ENCODE data around the gene XRCC1. TPM values are rescaled to one million over a fixed set of nuclear protein-coding genes. Genes with fewer than 3 reads are reported as not detected.

The XRCC1 gene
- total and polyA plus RNA-seq, 3 experiments from 2014 or later: 31.4 to 37.2 (median 37.0) TPM

- H3K27me3 ChIP-seq (ENCODE audit: insufficient read depth, low read length, poor library complexity, severe bottlenecking): no peaks in the 10 kb centered on the region
- ChIA-PET POLR2A (no interaction called here), CTCF (no interaction called here)
- Mint-ChIP-seq H3K4me1 (peaks cover 36 to 44% (median 37%) of the 10 kb centered on the region in 3 donors), H3K27me3 (peaks cover 0 to 4% of the 10 kb centered on the region in 2 donors), H3K4me3 (peak overlapping the region in 4 of 7 donors; percentile 34 to 98 (median 92)), H3K36me3 (peaks cover 0 to 74% (median 0%) of the 10 kb centered on the region in 3 donors), H3K9me3 (no peaks in the 10 kb centered on the region), H3K27ac (peak overlapping the region in 6 of 8 donors; percentile 11 to 100 (median 52))
- H3K27ac ChIP-seq (ENCODE audit: low read depth, low read length): no peak overlapping the region
- DNase-seq: no peak
- H3K36me3 ChIP-seq (ENCODE audit: insufficient read depth, low read length): peaks cover 7% of the 10 kb centered on the region
- H3K4me1 ChIP-seq (ENCODE audit: insufficient read depth, low read length): peaks cover 38% of the 10 kb centered on the region
- H3K4me3 ChIP-seq (ENCODE audit: low read length): no peak overlapping the region
- no peaks in the 10 kb centered on the region for H3K9me3 ChIP-seq (ENCODE audit: low read length)
Observed at GRCh38 chr19:43598445-43599240, 23.3 kb upstream of the XRCC1 start.

GRCh38 chr19:43597876-43598275 is 22.5 kb upstream of the XRCC1 start:
- peaks cover 39 to 50% (median 43%) of the 10 kb centered on the region in 3 donors for H3K4me1 Mint-ChIP-seq
- peak overlapping the region; percentile 34 to 100 (median 100) for H3K27ac Mint-ChIP-seq

GRCh38 chr19:43596842-43597461 is 21.6 kb upstream of the XRCC1 start:
- no peaks in the 10 kb centered on the region for H3K9me3 ChIP-seq (ENCODE audit: low read length)
- H3K4me1 ChIP-seq (ENCODE audit: insufficient read depth, low read length): peaks cover 38% of the 10 kb centered on the region
- H3K36me3 Mint-ChIP-seq: peaks cover 0 to 71% (median 2%) of the 10 kb centered on the region in 3 donors
- H3K27ac ChIP-seq (ENCODE audit: low read depth, low read length): peak overlapping the region; percentile 96
- ChIA-PET POLR2A (interaction anchor here (1.1 to 3.2 kb wide), 3 partner anchors 21 to 69 kb away, joined by 4 to 19 read pairs (median 9); partner anchors contain the start of genes PINLYP and XRCC1), CTCF (interaction anchor here (1.2 to 5.4 kb wide), 6 partner anchors 22 to 71 kb away, joined by 3 to 124 read pairs (median 12); partner anchors contain the start of genes ETHE1, XRCC1 and ZNF575)
- no peaks in the 10 kb centered on the region for H3K9me3 Mint-ChIP-seq
- H3K27me3 ChIP-seq (ENCODE audit: insufficient read depth, low read length, poor library complexity, severe bottlenecking): no peaks in the 10 kb centered on the region
- peaks cover 7% of the 10 kb centered on the region for H3K36me3 ChIP-seq (ENCODE audit: insufficient read depth, low read length)
- H3K4me3 Mint-ChIP-seq: peak overlapping the region; percentile 89 to 98 (median 96)
- H3K4me3 ChIP-seq (ENCODE audit: low read length): peak overlapping the region; percentile 71
- peaks cover 39 to 50% (median 43%) of the 10 kb centered on the region in 3 donors for H3K4me1 Mint-ChIP-seq
- H3K27me3 Mint-ChIP-seq: peaks cover 0 to 4% of the 10 kb centered on the region in 2 donors
- DNase-seq: no peak
- peak overlapping the region; percentile 99 to 100 (median 100) for H3K27ac Mint-ChIP-seq

More at GRCh38 chr19:43597876-43598275, 22.5 kb upstream of the XRCC1 start:
- no peak for DNase-seq
- Histone ChIP-seq H3K27me3 (ENCODE audit: insufficient read depth, low read length, poor library complexity, severe bottlenecking) (no peaks in the 10 kb centered on the region), H3K4me1 (ENCODE audit: insufficient read depth, low read length) (peaks cover 38% of the 10 kb centered on the region), H3K27ac (ENCODE audit: low read depth, low read length) (peak overlapping the region; percentile 96), H3K36me3 (ENCODE audit: insufficient read depth, low read length) (peaks cover 7% of the 10 kb centered on the region), H3K9me3 (ENCODE audit: low read length) (no peaks in the 10 kb centered on the region), H3K4me3 (ENCODE audit: low read length) (no peak overlapping the region)
- POLR2A ChIA-PET: interaction anchor here (0.5 kb wide), 1 partner anchor 1660 kb away, joined by 7 read pairs; no protein-coding TSS in a partner anchor
- Mint-ChIP-seq H3K4me3 (peak overlapping the region; percentile 89 to 98 (median 96)), H3K9me3 (no peaks in the 10 kb centered on the region), H3K36me3 (peaks cover 0 to 75% (median 0%) of the 10 kb centered on the region in 3 donors), H3K27me3 (peaks cover 0 to 4% of the 10 kb centered on the region in 2 donors)
- CTCF ChIA-PET: interaction anchor here (1.3 to 5.4 kb wide), 2 partner anchors 23 to 43 kb away, joined by 3 to 124 read pairs; partner anchors contain the start of gene XRCC1

- Histone ChIP-seq H3K27ac (ENCODE audit: low read depth, low read length) (peak within 1 kb of the TSS; percentile 96), H3K36me3 (ENCODE audit: insufficient read depth, low read length) (peaks cover 7% of the 10 kb centered on the region), H3K9me3 (ENCODE audit: low read length) (no peaks in the 10 kb centered on the region), H3K27me3 (ENCODE audit: insufficient read depth, low read length, poor library complexity, severe bottlenecking) (no peaks in the 10 kb centered on the region), H3K4me1 (ENCODE audit: insufficient read depth, low read length) (peaks cover 38% of the 10 kb centered on the region), H3K4me3 (ENCODE audit: low read length) (peak within 1 kb of the TSS; percentile 71)
- Mint-ChIP-seq H3K4me1 (peaks cover 39 to 50% (median 43%) of the 10 kb centered on the region in 3 donors), H3K27ac (peak within 1 kb of the TSS; percentile 99 to 100 (median 100)), H3K9me3 (no peaks in the 10 kb centered on the region), H3K27me3 (peaks cover 0 to 4% of the 10 kb centered on the region in 2 donors), H3K36me3 (peaks cover 0 to 66% (median 2%) of the 10 kb centered on the region in 3 donors), H3K4me3 (peak within 1 kb of the TSS; percentile 89 to 98 (median 96))
- DNase-seq: peak; percentile 99 to 100 (median 100)
- POLR2A ChIA-PET: interaction anchor here (0.7 to 3.2 kb wide), 10 partner anchors 16 to 296 kb away, joined by 3 to 23 read pairs (median 6); partner anchors contain the start of genes PINLYP, XRCC1 and ZNF575
- CTCF ChIA-PET: interaction anchor here (0.7 to 5.4 kb wide), 14 partner anchors 10 to 157 kb away, joined by 3 to 124 read pairs (median 12); partner anchors contain the start of genes ETHE1 and ZNF575
Observed at GRCh38 chr19:43595999-43596841, 20.9 kb upstream of the XRCC1 start, which contains the start of the genes IRGQ and ZNF576. Gene IRGQ (minus strand): TSS chr19:43596134. CDS start chr19:43595338, 796 bp downstream. Gene ZNF576 (plus strand): TSS chr19:43596595. CDS start chr19:43597109, 514 bp downstream.

- CTCF ChIA-PET: interaction anchor here (0.7 to 5.4 kb wide), 17 partner anchors 10 to 156 kb away, joined by 3 to 124 read pairs (median 14); partner anchors contain the start of genes ETHE1 and ZNF575
- H3K4me3 Mint-ChIP-seq: peak overlapping the region; percentile 89 to 98 (median 96)
- Histone ChIP-seq H3K4me1 (ENCODE audit: insufficient read depth, low read length) (peaks cover 38% of the 10 kb centered on the region), H3K27ac (ENCODE audit: low read depth, low read length) (peak overlapping the region; percentile 96), H3K27me3 (ENCODE audit: insufficient read depth, low read length, poor library complexity, severe bottlenecking) (no peaks in the 10 kb centered on the region), H3K9me3 (ENCODE audit: low read length) (no peaks in the 10 kb centered on the region), H3K36me3 (ENCODE audit: insufficient read depth, low read length) (peaks cover 7% of the 10 kb centered on the region), H3K4me3 (ENCODE audit: low read length) (peak overlapping the region; percentile 71)
- POLR2A ChIA-PET: interaction anchor here (0.7 to 3.2 kb wide), 12 partner anchors 15 to 296 kb away, joined by 3 to 23 read pairs (median 6); partner anchors contain the start of genes PINLYP, XRCC1 and ZNF575
- H3K36me3 Mint-ChIP-seq: peaks cover 0 to 67% (median 2%) of the 10 kb centered on the region in 3 donors
- peak overlapping the region; percentile 99 to 100 (median 100) for H3K27ac Mint-ChIP-seq
- H3K27me3 Mint-ChIP-seq: peaks cover 0 to 4% of the 10 kb centered on the region in 2 donors
- no peak for DNase-seq
- H3K4me1 Mint-ChIP-seq: peaks cover 43 to 50% (median 46%) of the 10 kb centered on the region in 3 donors
- no peaks in the 10 kb centered on the region for H3K9me3 Mint-ChIP-seq
Observed at GRCh38 chr19:43595605-43595998, 20.3 kb upstream of the XRCC1 start.

GRCh38 chr19:43594710-43595604 is 19.6 kb upstream of the XRCC1 start:
- H3K9me3 ChIP-seq (ENCODE audit: low read length): no peaks in the 10 kb centered on the region
- Mint-ChIP-seq H3K27me3 (peaks cover 0 to 4% of the 10 kb centered on the region in 2 donors), H3K36me3 (peaks cover 0 to 66% (median 2%) of the 10 kb centered on the region in 3 donors), H3K27ac (peak overlapping the region; percentile 99 to 100 (median 100)), H3K4me3 (peak overlapping the region; percentile 89 to 98 (median 96)), H3K9me3 (no peaks in the 10 kb centered on the region), H3K4me1 (peaks cover 47 to 54% (median 53%) of the 10 kb centered on the region in 3 donors)
- DNase-seq: peak; percentile 56 to 83 (median 72)
- peak overlapping the region; percentile 71 for H3K4me3 ChIP-seq (ENCODE audit: low read length)
- H3K36me3 ChIP-seq (ENCODE audit: insufficient read depth, low read length): peaks cover 7% of the 10 kb centered on the region
- ChIA-PET POLR2A (interaction anchor here (0.6 to 3.2 kb wide), 14 partner anchors 15 to 155 kb away, joined by 3 to 23 read pairs (median 4); partner anchors contain the start of genes PINLYP, XRCC1 and ZNF575), CTCF (interaction anchor here (0.7 to 5.4 kb wide), 36 partner anchors 10 to 170 kb away, joined by 3 to 124 read pairs (median 6); partner anchors contain the start of genes ETHE1, PHLDB3, XRCC1 and ZNF575)
- peaks cover 40% of the 10 kb centered on the region for H3K4me1 ChIP-seq (ENCODE audit: insufficient read depth, low read length)
- H3K27me3 ChIP-seq (ENCODE audit: insufficient read depth, low read length, poor library complexity, severe bottlenecking): no peaks in the 10 kb centered on the region
- peak overlapping the region; percentile 96 for H3K27ac ChIP-seq (ENCODE audit: low read depth, low read length)

Measured in CD8-positive, alpha-beta memory T cell (primary cell).